HS-5 (cell line): ENCODE measurements around the gene SPACA4.
"Not testable (repeated sequence)": the region's sequence is repeated elsewhere in the genome, so short reads cannot be mapped to it uniquely, and the experiment has no call there.

Experiments used
- DNase-seq: peaks from one replicate; pipeline ENCODE4 v3.0.0-alpha.2; 2012; ENCODE audit warnings: low read depth

Gene SPACA4

GRCh38 chr19:48606463-48607358 lies at the start of gene SPACA4:
Gene SPACA4 (plus strand): TSS chr19:48606742. CDS start chr19:48606979, 237 bp downstream.
- DNase-seq = no peak

GRCh38 chr19:48556825-48557224 lies 49.7 kb upstream of the SPACA4 start:
- no peak for DNase-seq

- DNase-seq = no peak
These were observed 48.4 kb upstream of the SPACA4 start for GRCh38 chr19:48558018-48558684.

GRCh38 chr19:48560095-48560530 lies 46.4 kb upstream of the SPACA4 start:
- DNase-seq = no peak

GRCh38 chr19:48561412-48561811 lies 45.1 kb upstream of the SPACA4 start:
- no peak for DNase-seq

GRCh38 chr19:48565090-48565489 lies 41.5 kb upstream of the SPACA4 start:
- DNase-seq = no peak

- peak; percentile 76 for DNase-seq
These were observed 38.1 kb upstream of the SPACA4 start for GRCh38 chr19:48568345-48568886.

- no peak for DNase-seq
These were observed 36.7 kb upstream of the SPACA4 start for GRCh38 chr19:48569814-48570213.

- no peak for DNase-seq
These were observed 35.0 kb upstream of the SPACA4 start for GRCh38 chr19:48571378-48572162.

GRCh38 chr19:48573163-48573505 lies 33.4 kb upstream of the SPACA4 start:
- DNase-seq = no peak

- no peak for DNase-seq
These were observed 30.5 kb upstream of the SPACA4 start for GRCh38 chr19:48575931-48576622.

GRCh38 chr19:48577908-48578307 lies 28.6 kb upstream of the SPACA4 start:
- DNase-seq = not testable (repeated sequence)

- DNase-seq = no peak
These were observed 27.7 kb upstream of the SPACA4 start for GRCh38 chr19:48578891-48579290.

- no peak for DNase-seq
These were observed 24.4 kb upstream of the SPACA4 start for GRCh38 chr19:48582168-48582567.

GRCh38 chr19:48587387-48587786 lies 19.2 kb upstream of the SPACA4 start:
- no peak for DNase-seq

- DNase-seq = peak; percentile 59
These were observed 17.7 kb upstream of the SPACA4 start for GRCh38 chr19:48588670-48589401.

- no peak for DNase-seq
These were observed 15.5 kb upstream of the SPACA4 start for GRCh38 chr19:48591021-48591420.

- no peak for DNase-seq
These were observed 11.4 kb upstream of the SPACA4 start for GRCh38 chr19:48595171-48595570.

- no peak for DNase-seq
These were observed 10.7 kb upstream of the SPACA4 start for GRCh38 chr19:48595833-48596232.

- DNase-seq = no peak
These were observed 10.3 kb upstream of the SPACA4 start for GRCh38 chr19:48596237-48596636.
